ENCODE results near the gene LTB4R. TPM values are rescaled to one million over a fixed set of nuclear protein-coding genes. Genes with fewer than 3 reads are reported as not detected.

The LTB4R gene
- total RNA-seq, 6 donors from 2014 or later = 11.1 to 71.2 (median 17.7) TPM

GRCh38 chr14:24271134-24271833 lies 40.0 kb upstream of the LTB4R start, which contains the start of gene RABGGTA:
Gene RABGGTA (minus strand): TSS chr14:24271597. CDS start chr14:24271115, 482 bp downstream.
- Histone ChIP-seq H3K27me3 (no peaks in the 10 kb centered on the region), H3K36me3 (peaks cover 4 to 36% (median 28%) of the 10 kb centered on the region in 4 donors), H3K9me3 (no peaks in the 10 kb centered on the region), H3K4me1 (peaks cover 13 to 47% (median 40%) of the 10 kb centered on the region in 4 donors), H3K4me3 (peak within 1 kb of the TSS; percentile 82 to 96 (median 86)), H3K27ac (peak within 1 kb of the TSS; percentile 96 to 99 (median 97))
- peak; percentile 93 to 96 for DNase-seq
- TF ChIP-seq CTCF (IDR thresholded peaks at IDR 0.05) = peak; percentile 72 to 94 (median 92)
- TF ChIP-seq EP300 (IDR thresholded peaks at IDR 0.05) = peak in 1 of 4 donors; percentile 31
- TF ChIP-seq POLR2A (IDR thresholded peaks at IDR 0.05) = peak in 2 of 4 donors; percentile 65 to 84
- peak; percentile 83 to 86 for TF ChIP-seq POLR2AphosphoS5 (IDR thresholded peaks at IDR 0.05)
- WGBS, 2 donors = 1 to 5% methylated on average over 3 to 37 of the region's 61 CpGs
- ATAC-seq (ENCODE audit: low FRiP score in 2 of 2) = peak; percentile 94 to 97

GRCh38 chr14:24271834-24272263 lies 39.5 kb upstream of the LTB4R start:
- H3K27me3 ChIP-seq = no peaks in the 10 kb centered on the region
- peaks cover 13 to 47% (median 42%) of the 10 kb centered on the region in 4 donors for H3K4me1 ChIP-seq
- TF ChIP-seq POLR2AphosphoS5 (IDR thresholded peaks at IDR 0.05) (no peak), EP300 (IDR thresholded peaks at IDR 0.05) (no peak), CTCF (IDR thresholded peaks at IDR 0.05) (no peak), POLR2A (IDR thresholded peaks at IDR 0.05) (no peak)
- no peaks in the 10 kb centered on the region for H3K9me3 ChIP-seq
- DNase-seq (no peak), ATAC-seq (ENCODE audit: low FRiP score in 2 of 2) (no peak)
- peak overlapping the region; percentile 96 to 99 (median 97) for H3K27ac ChIP-seq
- peak overlapping the region; percentile 82 to 96 (median 86) for H3K4me3 ChIP-seq
- H3K36me3 ChIP-seq = peaks cover 2 to 31% (median 22%) of the 10 kb centered on the region in 4 donors
- WGBS, 2 donors = 20 to 23% methylated on average over 3 of the region's 3 CpGs

- peaks cover 0 to 24% (median 17%) of the 10 kb centered on the region in 4 donors for H3K36me3 ChIP-seq
- H3K27me3 ChIP-seq = no peaks in the 10 kb centered on the region
- no peak for TF ChIP-seq CTCF (IDR thresholded peaks at IDR 0.05)
- TF ChIP-seq EP300 (IDR thresholded peaks at IDR 0.05) = peak in 1 of 4 donors; percentile 8
- WGBS, 2 donors = 75 to 86% methylated on average over 2 of the region's 2 CpGs
- ATAC-seq (ENCODE audit: low FRiP score in 2 of 2) = no peak
- peak overlapping the region; percentile 96 to 99 (median 97) for H3K27ac ChIP-seq
- H3K4me3 ChIP-seq = no peak overlapping the region
- peaks cover 13 to 51% (median 44%) of the 10 kb centered on the region in 4 donors for H3K4me1 ChIP-seq
- no peaks in the 10 kb centered on the region for H3K9me3 ChIP-seq
- DNase-seq = no peak
Observed at GRCh38 chr14:24272467-24272866, 38.8 kb upstream of the LTB4R start.

- WGBS, 2 donors = 44 to 68% methylated on average over 3 of the region's 3 CpGs
- Histone ChIP-seq H3K27me3 (no peaks in the 10 kb centered on the region), H3K27ac (peak overlapping the region; percentile 96 to 99 (median 97)), H3K9me3 (no peaks in the 10 kb centered on the region), H3K4me1 (peaks cover 15 to 54% (median 48%) of the 10 kb centered on the region in 4 donors), H3K4me3 (no peak overlapping the region), H3K36me3 (peaks cover 0 to 14% (median 9%) of the 10 kb centered on the region in 4 donors)
- TF ChIP-seq CTCF (IDR thresholded peaks at IDR 0.05) (peak in 2 of 6 experiments; percentile 8 to 20), EP300 (IDR thresholded peaks at IDR 0.05) (no peak)
- ATAC-seq (ENCODE audit: low FRiP score in 2 of 2) (no peak), DNase-seq (peak in 1 of 2 donors; percentile 43)
Observed at GRCh38 chr14:24273422-24273998, 37.8 kb upstream of the LTB4R start.

All from upper lobe of left lung (tissue), 6 donors.